OCI-LY3 (cell line): Measurements from ENCODE around the gene GOLGA8Q.
"Not testable (repeated sequence)": the region's sequence is repeated elsewhere in the genome, so short reads cannot be mapped to it uniquely, and the experiment has no call there.

Source experiments
- EZH2phosphoT487 ChIP-seq: fragments of 200-600 bp; shearing (Covaris generic); IDR thresholded peaks from 2 replicates; pipeline ENCODE4 v1.6.1; 2018; ENCODE audit warnings: antibody characterized with exemption, mixed run types, low read depth
- TF ChIP-seq, protein P1 (sequence below): fragments of 200-600, 300-600 bp; sonication (generic); IDR thresholded peaks from 2 replicates; pipeline ENCODE4 v1.5.1; 2014; ENCODE audit warnings: antibody characterized with exemption, low read length, low read depth

DNA sequence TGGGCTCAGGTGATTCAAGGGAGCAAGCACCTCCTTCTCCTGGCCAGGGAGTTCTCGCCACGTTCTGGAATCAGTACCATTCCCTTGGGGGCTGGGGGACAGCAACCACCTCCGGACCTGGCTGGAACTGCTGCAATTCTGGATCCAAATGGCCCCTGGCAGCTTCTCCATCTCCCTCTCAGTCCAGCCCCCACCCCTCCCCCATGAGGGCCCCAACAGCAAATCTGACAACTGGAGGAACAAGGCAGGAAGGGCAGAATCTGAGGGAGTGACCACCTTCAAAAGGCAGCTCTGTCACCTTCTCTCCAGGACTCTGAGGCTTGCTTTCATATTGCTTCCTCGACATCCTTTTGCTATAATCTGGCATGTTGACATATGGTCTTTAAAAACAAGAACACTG lies 25.9 kb upstream of the GOLGA8Q start:
- TF ChIP-seq, protein P1, sequence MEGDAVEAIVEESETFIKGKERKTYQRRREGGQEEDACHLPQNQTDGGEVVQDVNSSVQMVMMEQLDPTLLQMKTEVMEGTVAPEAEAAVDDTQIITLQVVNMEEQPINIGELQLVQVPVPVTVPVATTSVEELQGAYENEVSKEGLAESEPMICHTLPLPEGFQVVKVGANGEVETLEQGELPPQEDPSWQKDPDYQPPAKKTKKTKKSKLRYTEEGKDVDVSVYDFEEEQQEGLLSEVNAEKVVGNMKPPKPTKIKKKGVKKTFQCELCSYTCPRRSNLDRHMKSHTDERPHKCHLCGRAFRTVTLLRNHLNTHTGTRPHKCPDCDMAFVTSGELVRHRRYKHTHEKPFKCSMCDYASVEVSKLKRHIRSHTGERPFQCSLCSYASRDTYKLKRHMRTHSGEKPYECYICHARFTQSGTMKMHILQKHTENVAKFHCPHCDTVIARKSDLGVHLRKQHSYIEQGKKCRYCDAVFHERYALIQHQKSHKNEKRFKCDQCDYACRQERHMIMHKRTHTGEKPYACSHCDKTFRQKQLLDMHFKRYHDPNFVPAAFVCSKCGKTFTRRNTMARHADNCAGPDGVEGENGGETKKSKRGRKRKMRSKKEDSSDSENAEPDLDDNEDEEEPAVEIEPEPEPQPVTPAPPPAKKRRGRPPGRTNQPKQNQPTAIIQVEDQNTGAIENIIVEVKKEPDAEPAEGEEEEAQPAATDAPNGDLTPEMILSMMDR, result not testable (repeated sequence)
- not testable (repeated sequence) for TF ChIP-seq EZH2phosphoT487
